Endothelial cell of umbilical vein (primary cell): ENCODE measurements around the gene HMG20A. TPM values are rescaled to one million over a fixed set of nuclear protein-coding genes. Genes with fewer than 3 reads are reported as not detected.

Source experiments
- BruUV-seq: library from RNA; stranded (reverse); fragments of 400-500 nt; replicated peaks from 2 replicates; lab custom pipeline; 2021; lab: Mats Ljungman, UMichigan
- CTCF ChIA-PET: fragments of 300-600, 350-600 bp; sonication (Branson Sonifier 250); formaldehyde crosslinking; loops from one replicate; lab custom pipeline; 2021; ENCODE audit warnings: antibody characterized with exemption, inconsistent platforms; lab: Charles Lee
- POLR2A ChIA-PET: fragments of 300-600, 350-600 bp; sonication (Branson Sonifier 250); formaldehyde crosslinking; loops from one replicate; lab custom pipeline; 2021; ENCODE audit warnings: antibody characterized with exemption, inconsistent platforms; lab: Charles Lee
- DNase-seq: peaks from one replicate; pipeline ENCODE4 v3.0.0-alpha.2; 2011; ENCODE audit warnings: low read depth, low spot score
- FAIRE-seq: peaks from 2 replicates; lab custom pipeline; 2011; peaks lifted over from hg19 to GRCh38; lab: Jason Lieb, UNC
- H2AFZ ChIP-seq: 2 replicates; pipeline ENCODE4 v1.6.0; 2012; ENCODE audit warnings: low read depth, low read length, control low read depth, inconsistent platforms
- H3K27ac ChIP-seq: 2 replicates; pipeline ENCODE4 v1.5.1; 2011; ENCODE audit warnings: low read depth, mild to moderate bottlenecking, control low read depth, low read length, moderate library complexity; ENCODE audit not compliant: insufficient read depth
- H3K27me3 ChIP-seq, 2 experiments: 2 replicates each; pipeline versions ENCODE4 v1.6.0 to v1.6.1; 2011; ENCODE audit warnings: low read length in 2 of 2, mixed read lengths in 1 of 2; ENCODE audit not compliant: control insufficient read depth in 2 of 2, insufficient read depth in 2 of 2
- H3K36me3 ChIP-seq, 2 experiments: 2 replicates in 1 of 2; 3 replicates in 1 of 2; pipeline ENCODE4 v1.5.1; 2011; ENCODE audit warnings: low read length in 2 of 2, mild to moderate bottlenecking in 1 of 2, moderate library complexity in 1 of 2; ENCODE audit not compliant: control insufficient read depth in 2 of 2, insufficient read depth in 2 of 2; ENCODE audit errors: extremely low read depth in 1 of 2
- H3K4me1 ChIP-seq: 3 replicates; pipeline ENCODE4 v1.5.1; 2011; ENCODE audit warnings: mild to moderate bottlenecking, low read length; ENCODE audit not compliant: control insufficient read depth, insufficient read depth; ENCODE audit errors: extremely low read depth
- H3K4me2 ChIP-seq: 2 replicates; pipeline ENCODE4 v1.6.1; 2011; ENCODE audit warnings: low read length, control low read depth, mixed read lengths; ENCODE audit not compliant: insufficient read depth
- H3K4me3 ChIP-seq, 3 experiments: fragments of 200-600 bp in 1 of 3; sonication (generic), shearing (Covaris generic) in 1 of 3; replicated peaks in 1 of 3; 2 replicates each; pipeline ENCODE4 v1.5.1; 2011 to 2016; ENCODE audit warnings: control low read depth in 3 of 3, low read length in 3 of 3, mild to moderate bottlenecking in 2 of 3, inconsistent platforms in 1 of 3, low read depth in 1 of 3, moderate library complexity in 1 of 3; ENCODE audit not compliant: insufficient read depth in 1 of 3
- H3K79me2 ChIP-seq: 2 replicates; pipeline ENCODE4 v1.6.0; 2012; ENCODE audit warnings: low read length, inconsistent platforms; ENCODE audit not compliant: control insufficient read depth, insufficient read depth
- H3K9ac ChIP-seq: replicated peaks from 2 replicates; pipeline ENCODE3; 2011; ENCODE audit warnings: low read length, control low read depth; ENCODE audit not compliant: insufficient read depth; ENCODE audit errors: extremely low read depth
- H3K9me1 ChIP-seq: replicated peaks from 3 replicates; pipeline ENCODE4 v1.6.0; 2011; ENCODE audit warnings: mild to moderate bottlenecking, low read length; ENCODE audit not compliant: control insufficient read depth, insufficient read depth; ENCODE audit errors: extremely low read depth
- H3K9me3 ChIP-seq: replicated peaks from 2 replicates; pipeline ENCODE4 v1.5.1; 2012; ENCODE audit warnings: low read length, inconsistent platforms; ENCODE audit not compliant: control insufficient read depth, insufficient read depth
- H4K20me1 ChIP-seq: replicated peaks from 2 replicates; pipeline ENCODE3; 2011; ENCODE audit warnings: mild to moderate bottlenecking, low read length; ENCODE audit not compliant: control insufficient read depth, insufficient read depth; ENCODE audit errors: extremely low read depth
- EZH2 ChIP-seq: IDR thresholded peaks from 2 replicates; pipeline ENCODE4 v1.6.1; 2012; ENCODE audit warnings: borderline replicate concordance, low read depth, mild to moderate bottlenecking, moderate library complexity, low read length, inconsistent platforms; ENCODE audit not compliant: severe bottlenecking
- FOS ChIP-seq: IDR thresholded peaks from 2 replicates; pipeline ENCODE4 v1.6.1; 2011; ENCODE audit warnings: mild to moderate bottlenecking, low read length, moderate library complexity, borderline replicate concordance; ENCODE audit not compliant: insufficient read depth
- GATA2 ChIP-seq: IDR thresholded peaks from 2 replicates; pipeline ENCODE4 v1.7.0; 2011; ENCODE audit warnings: low read depth, mild to moderate bottlenecking, moderate library complexity, mixed read lengths, low read length; ENCODE audit not compliant: insufficient read length, insufficient read depth
- JUN ChIP-seq: IDR thresholded peaks from 2 replicates; pipeline ENCODE4 v1.6.1; 2011; ENCODE audit warnings: borderline replicate concordance, low read depth; ENCODE audit not compliant: insufficient read length, insufficient read depth
- MYC ChIP-seq: IDR thresholded peaks from one replicate; pipeline ENCODE4 v1.6.1; 2011; ENCODE audit warnings: mild to moderate bottlenecking, low read depth, low read length
- POLR2A ChIP-seq: IDR thresholded peaks from 2 replicates; pipeline ENCODE4 v1.6.1; 2012; ENCODE audit warnings: low read depth, mild to moderate bottlenecking, control low read depth, low read length
- POLR2AphosphoS5 ChIP-seq: IDR thresholded peaks from 2 replicates; pipeline ENCODE4 v1.6.1; 2012; ENCODE audit warnings: low read depth, mild to moderate bottlenecking, control low read depth, low read length, moderate library complexity; ENCODE audit not compliant: insufficient read depth
- dilution Hi-C: fragments of 300-500 bp; cut with MboI; formaldehyde crosslinking; loops from one replicate; pipeline ENCODE4 v1.15.0; 2019; ENCODE audit warnings: low sequenced_read_pairs; ENCODE audit not compliant: extremely low pct_ligation_motif_present
- intact Hi-C: fragments of 100-400 bp; cut with micrococcal nuclease; formaldehyde crosslinking; loops from one replicate; pipeline ENCODE4 v1.10.0; 2022
- polyA plus RNA-seq, 4 experiments: library from polyadenylated mRNA; depleted of rRNA in 3 of 4; stranded (reverse) in 3 of 4; unstranded in 1 of 4; fragments of >200 nt; gene quantifications; 2 replicates each; pipeline versions ENCODE4 v1.2.1 to v1.2.3, GENCODE V29; 2011 to 2012; ENCODE audit warnings: missing spikeins in 1 of 4
- total RNA-seq: library from RNA; stranded (reverse); gene quantifications from 2 replicates; pipeline ENCODE4 v1.2.3, GENCODE V29; 2021
- TF ChIP-seq, protein P1 (sequence below): IDR thresholded peaks from 2 replicates; pipeline ENCODE4 v1.6.1; 2011; ENCODE audit not compliant: insufficient read depth, insufficient read length
- TF ChIP-seq, protein P2 (sequence below), 2 donors: IDR thresholded peaks; 1 replicate in 1 of 2; 2 replicates in 1 of 2; pipeline ENCODE4 v1.5.1; 2011; ENCODE audit warnings: low read length in 2 of 2, mild to moderate bottlenecking in 2 of 2, moderate library complexity in 2 of 2, control low read depth in 1 of 2, inconsistent platforms in 1 of 2, low read depth in 1 of 2; ENCODE audit not compliant: insufficient read depth in 1 of 2; ENCODE audit errors: extremely low read depth in 1 of 2

HMG20A gene
- total and polyA plus RNA-seq, 2 donors (not counting 3 experiments of a cell fraction or from before 2014, with no cell fraction given) = 35.8 to 44.0 TPM

DNA sequence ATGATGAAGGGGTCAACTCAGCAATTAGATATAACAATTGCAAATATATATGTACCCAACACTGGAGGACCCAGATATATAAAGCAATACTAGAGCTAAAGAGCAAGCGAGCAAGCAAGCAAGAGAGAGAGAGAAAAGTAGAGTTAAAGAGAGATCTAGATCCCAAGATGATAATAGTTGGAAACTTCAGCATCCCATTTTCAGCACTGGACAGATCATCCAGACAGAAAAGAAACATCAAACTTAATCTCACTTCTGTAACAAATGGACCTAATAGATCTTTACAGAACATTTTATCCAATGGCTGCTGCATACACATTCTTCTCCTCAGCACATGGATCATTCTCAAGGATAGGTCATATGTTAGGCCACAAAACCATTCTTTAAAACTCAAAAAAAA, 24.0 kb upstream of the HMG20A start:
- TF ChIP-seq POLR2A = no peak
- TF ChIP-seq, protein P1, sequence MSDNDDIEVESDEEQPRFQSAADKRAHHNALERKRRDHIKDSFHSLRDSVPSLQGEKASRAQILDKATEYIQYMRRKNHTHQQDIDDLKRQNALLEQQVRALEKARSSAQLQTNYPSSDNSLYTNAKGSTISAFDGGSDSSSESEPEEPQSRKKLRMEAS = no peak
- no peak for TF ChIP-seq POLR2AphosphoS5
- Histone ChIP-seq H4K20me1 (peaks cover 21% of the 10 kb centered on the region), H3K9me3 (peaks cover 4% of the 10 kb centered on the region), H3K27me3 (no peaks in the 10 kb centered on the region), H2AFZ (no peak overlapping the region), H3K27ac (no peak overlapping the region), H3K4me1 (no peaks in the 10 kb centered on the region), H3K9ac (no peak overlapping the region), H3K4me3 (no peak overlapping the region), H3K79me2 (peaks cover 96% of the 10 kb centered on the region), H3K36me3 (no peaks in the 10 kb centered on the region), H3K9me1 (no peaks in the 10 kb centered on the region), H3K4me2 (no peak overlapping the region)
- POLR2A ChIA-PET = no interaction called here
- FAIRE-seq = no peak
- DNase-seq = no peak
- BruUV-seq = no TSS peak
- dilution Hi-C loops = no loop called here
- intact Hi-C loops = no loop called here
- CTCF ChIA-PET = no interaction called here

DNA sequence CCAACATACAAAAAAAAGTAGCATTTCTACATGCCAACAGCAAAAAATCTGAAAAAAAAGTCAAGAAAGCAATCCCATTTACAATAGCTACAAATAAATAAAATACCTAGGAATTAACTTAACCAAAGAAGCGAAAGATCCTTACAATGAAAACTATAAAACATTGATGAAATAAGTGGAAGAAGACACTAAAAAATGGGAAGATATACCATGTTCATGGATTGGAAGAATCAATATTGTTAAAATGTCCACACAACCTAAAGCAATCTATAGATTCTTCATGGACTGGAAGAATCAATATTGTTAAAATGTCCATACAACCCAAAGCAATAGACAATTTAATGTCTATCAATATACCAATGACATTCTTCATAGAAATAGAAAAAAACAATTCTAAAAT, 21.8 kb upstream of the HMG20A start:
- Histone ChIP-seq H3K4me1 (peaks cover 3% of the 10 kb centered on the region), H3K4me2 (no peak overlapping the region), H3K36me3 (no peaks in the 10 kb centered on the region), H2AFZ (no peak overlapping the region), H3K27ac (no peak overlapping the region), H3K4me3 (no peak overlapping the region), H3K27me3 (no peaks in the 10 kb centered on the region), H3K9ac (no peak overlapping the region), H4K20me1 (peaks cover 27% of the 10 kb centered on the region), H3K79me2 (peaks cover 95% of the 10 kb centered on the region), H3K9me1 (no peaks in the 10 kb centered on the region), H3K9me3 (peaks cover 4% of the 10 kb centered on the region)
- POLR2A ChIA-PET = no interaction called here
- TF ChIP-seq, protein P2, sequence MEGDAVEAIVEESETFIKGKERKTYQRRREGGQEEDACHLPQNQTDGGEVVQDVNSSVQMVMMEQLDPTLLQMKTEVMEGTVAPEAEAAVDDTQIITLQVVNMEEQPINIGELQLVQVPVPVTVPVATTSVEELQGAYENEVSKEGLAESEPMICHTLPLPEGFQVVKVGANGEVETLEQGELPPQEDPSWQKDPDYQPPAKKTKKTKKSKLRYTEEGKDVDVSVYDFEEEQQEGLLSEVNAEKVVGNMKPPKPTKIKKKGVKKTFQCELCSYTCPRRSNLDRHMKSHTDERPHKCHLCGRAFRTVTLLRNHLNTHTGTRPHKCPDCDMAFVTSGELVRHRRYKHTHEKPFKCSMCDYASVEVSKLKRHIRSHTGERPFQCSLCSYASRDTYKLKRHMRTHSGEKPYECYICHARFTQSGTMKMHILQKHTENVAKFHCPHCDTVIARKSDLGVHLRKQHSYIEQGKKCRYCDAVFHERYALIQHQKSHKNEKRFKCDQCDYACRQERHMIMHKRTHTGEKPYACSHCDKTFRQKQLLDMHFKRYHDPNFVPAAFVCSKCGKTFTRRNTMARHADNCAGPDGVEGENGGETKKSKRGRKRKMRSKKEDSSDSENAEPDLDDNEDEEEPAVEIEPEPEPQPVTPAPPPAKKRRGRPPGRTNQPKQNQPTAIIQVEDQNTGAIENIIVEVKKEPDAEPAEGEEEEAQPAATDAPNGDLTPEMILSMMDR (IDR thresholded peaks at IDR 0.05; ENCODE audit: extremely low read depth in 1 of 2, insufficient read depth in 1 of 2, low read depth in 1 of 2, low read length in 2 of 2) = no peak
- TF ChIP-seq, protein P1 = no peak
- TF ChIP-seq POLR2A (no peak), JUN (no peak), EZH2 (no peak), MYC (no peak), GATA2 (no peak), FOS (no peak), POLR2AphosphoS5 (no peak)
- CTCF ChIA-PET = interaction anchor here (1.2 kb wide), 1 partner anchor 23 kb away, joined by 3 read pairs; no protein-coding TSS in a partner anchor
- DNase-seq (no peak), FAIRE-seq (no peak)
- intact Hi-C loops (no loop called here), dilution Hi-C loops (no loop called here)
- BruUV-seq = no TSS peak
